HG03108 (cell line): Measurements from ENCODE around the gene CEND1.

Source experiments
- ATAC-seq: cut with Tn5 transposase; IDR thresholded peaks from one replicate; pipeline ENCODE4 v1.9.1; 2021; ENCODE audit warnings: moderate library complexity; ENCODE audit not compliant: unreplicated experiment

Gene CEND1

DNA sequence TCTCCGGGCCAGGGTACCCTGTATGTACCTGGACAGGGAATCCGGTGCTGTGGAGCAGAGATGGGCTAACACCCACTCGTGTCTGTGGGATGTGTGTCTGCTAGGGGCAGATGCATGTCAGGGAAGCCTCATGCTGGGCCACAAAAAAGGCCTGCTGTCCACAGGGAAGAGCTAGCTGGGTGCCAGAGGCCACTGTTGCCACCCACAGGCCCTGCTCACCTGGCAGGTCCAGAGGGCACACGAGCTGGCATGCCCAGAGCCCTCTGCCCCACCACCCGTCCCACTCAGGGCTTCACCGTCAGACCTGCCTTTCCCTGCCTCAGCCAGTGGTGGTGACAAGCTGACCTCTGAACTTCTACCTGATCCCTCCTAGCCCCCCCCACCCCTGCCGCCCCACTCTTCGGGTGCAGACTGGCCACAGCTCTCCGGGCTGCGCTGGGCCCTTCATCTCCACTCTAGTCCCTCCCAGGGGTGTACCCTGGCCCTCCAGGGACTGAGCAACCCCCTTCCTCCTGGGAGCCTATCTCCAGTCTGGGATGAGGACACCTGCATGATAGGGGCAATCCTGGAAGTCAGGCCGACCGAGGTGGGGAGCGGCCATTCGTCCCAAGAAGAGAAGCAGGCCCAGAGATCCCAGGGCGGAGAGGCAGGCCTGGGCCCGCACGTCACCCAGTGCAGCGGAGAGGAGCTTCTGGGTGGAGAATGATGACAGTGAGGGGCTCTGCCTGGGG lies 6.8 kb upstream of the CEND1 start:
- no peak for ATAC-seq

DNA sequence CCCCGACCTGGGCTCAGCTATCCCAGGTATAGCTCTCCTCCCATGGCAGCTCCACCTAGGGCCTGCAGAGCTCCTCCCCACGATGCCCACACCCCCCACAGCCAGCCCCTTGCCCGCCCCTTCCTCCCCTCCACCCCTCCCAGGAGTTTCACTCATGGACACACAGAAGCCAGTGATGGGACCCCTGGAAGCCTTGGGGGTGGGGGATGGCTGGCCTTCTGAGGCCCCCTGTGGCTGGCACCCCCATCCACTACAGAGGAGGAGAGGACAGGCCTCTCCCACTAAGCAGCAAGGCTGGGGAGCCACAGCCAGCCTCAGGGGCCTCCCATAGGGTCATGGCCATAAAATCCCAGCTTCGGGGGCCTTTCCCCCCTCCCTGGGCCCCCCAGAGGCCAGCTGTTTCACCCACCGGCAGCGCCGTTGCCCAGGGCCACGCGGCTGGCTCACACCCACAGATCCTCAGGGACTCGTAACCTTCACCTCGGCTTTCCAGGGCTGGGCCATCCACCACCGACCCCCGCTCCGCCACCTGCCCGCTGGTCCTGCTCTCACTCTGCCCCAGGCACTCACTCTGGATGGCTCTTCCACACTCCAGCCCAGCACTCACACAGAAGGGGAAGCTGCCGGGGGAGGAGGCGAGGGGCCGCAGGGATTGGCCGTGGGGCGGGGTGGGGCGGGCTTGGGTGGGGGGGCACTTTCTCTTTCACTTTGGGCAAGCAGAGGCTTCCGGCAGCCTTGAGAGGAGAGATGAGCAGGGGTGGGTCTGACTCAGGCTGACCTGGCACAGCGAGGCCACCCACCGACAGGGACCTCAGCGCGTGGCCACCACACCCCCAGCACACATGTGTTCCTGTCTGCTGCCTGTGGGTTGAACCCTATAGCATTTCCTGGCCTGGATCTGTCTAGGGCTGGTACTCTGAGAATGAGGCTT lies 6.0 kb upstream of the CEND1 start:
- no peak for ATAC-seq

DNA sequence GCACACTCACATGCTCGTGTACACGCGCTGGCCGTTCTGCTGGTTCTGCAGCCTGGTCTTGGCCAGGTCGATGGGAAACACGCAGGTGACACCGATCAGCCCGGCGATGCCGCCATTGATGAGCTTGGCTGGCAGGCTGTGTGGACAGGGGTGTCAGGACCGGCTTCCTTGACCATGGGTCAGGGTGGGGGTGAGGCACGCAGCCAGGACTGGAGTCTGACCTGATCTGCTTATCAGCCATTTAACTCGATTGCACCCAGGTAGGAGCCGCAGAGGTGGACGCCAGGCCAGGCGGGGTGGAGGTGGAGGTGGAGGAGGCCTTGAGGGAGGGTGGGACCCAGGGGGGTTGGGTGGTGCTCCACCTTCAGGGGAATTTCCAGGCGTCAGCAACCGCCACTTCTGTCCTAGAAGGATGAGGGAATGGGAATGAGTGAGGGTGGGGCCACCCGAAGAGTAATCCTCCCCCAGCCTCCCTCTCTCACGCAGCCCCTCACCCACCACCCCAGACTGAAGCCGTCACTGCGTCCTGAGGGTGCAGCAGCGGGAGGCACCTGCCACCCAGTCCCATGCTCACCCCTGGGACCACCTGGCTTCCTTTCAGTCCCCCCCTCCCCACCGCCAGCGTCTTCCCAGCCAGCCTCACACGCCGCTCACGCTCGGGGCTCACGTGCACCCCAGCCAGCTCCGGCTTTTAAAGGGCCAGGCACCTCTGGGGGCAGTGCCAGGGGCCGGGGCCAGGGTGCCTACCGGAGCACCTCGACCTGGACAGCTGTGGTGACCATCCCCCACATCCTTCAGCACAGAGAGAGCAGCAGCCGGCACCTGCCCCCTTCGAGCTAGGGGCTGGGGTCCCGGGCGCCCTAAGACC lies 5.1 kb upstream of the CEND1 start:
- no peak for ATAC-seq

DNA sequence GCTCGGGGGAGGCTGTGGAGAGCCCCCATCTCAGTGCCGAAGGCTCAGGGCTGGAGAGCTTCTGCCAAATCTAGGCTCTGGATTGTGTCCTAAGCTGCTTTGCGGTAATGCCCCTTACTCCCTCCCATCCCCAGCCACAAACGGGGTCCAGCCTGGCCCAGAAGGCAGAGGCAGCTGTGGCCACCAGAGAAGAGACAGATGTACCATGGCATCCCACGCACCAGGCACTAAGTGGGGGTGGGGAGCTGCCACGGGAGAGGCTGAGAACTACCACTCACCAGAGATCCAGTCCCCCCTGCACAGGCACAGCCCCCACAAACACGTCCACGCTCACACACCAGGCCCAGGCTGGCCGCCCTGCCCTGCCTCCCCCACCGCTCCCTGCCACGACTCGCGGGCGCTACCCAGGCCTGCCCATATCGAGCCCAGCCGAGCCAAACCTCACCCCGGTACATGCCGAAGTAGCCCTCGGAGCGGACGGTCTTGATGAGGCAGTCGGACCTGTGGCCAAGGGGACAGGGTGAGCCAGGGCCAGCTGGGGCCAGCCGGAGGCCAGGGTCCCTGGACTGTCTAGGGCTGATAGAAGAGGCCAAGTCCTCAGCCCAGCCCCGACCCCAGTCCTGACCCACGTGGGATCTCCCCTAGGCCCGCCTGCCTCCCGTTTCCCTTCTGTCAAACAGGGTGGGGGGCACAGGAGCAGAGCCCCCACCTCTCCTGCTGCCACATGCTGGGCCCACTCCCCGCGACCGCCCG lies 4.3 kb upstream of the CEND1 start:
- no peak for ATAC-seq

DNA sequence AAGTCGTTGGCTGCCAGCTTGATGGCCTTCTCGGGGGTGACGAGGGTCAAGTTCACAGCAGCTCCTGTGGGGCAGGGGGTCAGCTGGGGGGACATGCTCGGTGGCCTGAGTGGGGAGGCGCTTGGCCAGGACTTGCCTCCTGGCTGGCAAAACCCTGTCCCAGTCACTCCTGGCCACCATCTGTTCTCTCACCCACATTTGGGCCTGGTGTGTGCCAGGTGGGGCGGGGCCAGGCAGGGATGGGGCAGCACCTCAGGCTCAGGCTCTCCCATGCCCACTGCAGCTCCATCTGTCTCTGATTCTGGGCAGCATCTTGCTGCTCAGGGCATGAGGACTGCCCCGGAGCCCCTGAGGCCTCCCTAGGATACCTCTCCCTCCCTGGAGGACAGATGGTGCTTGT lies 3.7 kb upstream of the CEND1 start:
- no peak for ATAC-seq

GRCh38 chr11:792873-793272 lies 3.0 kb upstream of the CEND1 start:
- no peak for ATAC-seq

DNA sequence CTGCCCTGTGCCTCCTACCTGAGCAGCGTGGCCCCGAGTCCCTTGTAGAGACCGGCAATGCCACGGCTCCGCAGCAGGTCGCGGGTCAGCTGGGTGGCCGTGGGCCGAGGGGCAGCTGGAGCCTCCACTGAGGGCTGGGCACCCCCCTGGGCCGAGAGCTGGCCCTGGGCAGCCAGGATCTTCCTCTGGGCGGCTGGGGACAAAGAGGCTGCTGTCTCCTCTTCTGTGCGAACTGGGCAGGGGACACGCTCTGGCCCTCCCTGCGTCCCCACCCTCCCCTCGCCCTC lies 2.6 kb upstream of the CEND1 start:
- ATAC-seq: no peak

DNA sequence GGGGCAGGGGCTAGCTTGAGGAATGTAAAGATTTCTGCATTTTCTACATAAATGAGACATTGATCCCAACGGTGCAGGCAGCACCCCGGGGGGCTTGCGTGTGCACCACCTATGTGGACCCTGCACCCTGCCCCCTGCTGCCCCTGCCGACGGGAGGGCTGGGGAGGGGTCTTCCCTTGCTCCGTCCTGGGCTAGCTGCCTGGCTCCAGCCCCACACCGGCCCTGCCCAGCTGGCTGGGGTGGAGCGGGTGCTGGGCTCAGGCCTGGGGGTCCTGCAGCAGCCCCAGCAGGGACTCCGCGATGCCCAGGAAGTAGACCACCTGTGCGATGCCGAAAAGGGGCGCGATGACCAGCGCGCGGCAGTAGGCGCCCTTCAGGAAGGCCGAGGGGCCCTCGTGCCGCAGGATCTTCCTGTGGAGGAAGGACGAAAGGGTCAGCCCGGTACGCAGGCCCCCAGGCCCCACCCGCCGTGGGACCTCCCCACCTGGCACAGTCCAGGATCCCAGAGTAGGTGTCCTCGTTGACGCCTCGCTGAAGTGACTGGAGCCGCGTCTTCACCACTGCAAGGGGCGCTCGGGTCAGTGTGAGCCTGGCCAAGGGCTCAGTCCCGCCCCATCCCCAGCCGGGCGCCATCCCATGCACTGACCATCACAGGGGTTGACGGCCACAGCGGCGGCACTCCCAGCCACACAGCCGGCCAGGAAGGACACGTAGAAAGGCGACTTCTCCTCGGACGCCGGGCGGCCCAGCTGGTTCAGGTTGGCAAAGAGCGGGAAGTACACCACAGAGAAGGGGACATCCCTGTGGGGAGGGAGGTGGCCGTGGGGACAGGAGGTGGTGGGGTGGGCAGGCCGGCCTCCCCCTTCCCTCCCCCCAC lies 2.0 kb upstream of the CEND1 start:
- no peak for ATAC-seq

GRCh38 chr11:790721-791564 lies 1.1 kb upstream of the CEND1 start:
- no peak for ATAC-seq

GRCh38 chr11:788953-789940 lies 643 bp downstream of the CEND1 start:
- ATAC-seq: no peak

DNA sequence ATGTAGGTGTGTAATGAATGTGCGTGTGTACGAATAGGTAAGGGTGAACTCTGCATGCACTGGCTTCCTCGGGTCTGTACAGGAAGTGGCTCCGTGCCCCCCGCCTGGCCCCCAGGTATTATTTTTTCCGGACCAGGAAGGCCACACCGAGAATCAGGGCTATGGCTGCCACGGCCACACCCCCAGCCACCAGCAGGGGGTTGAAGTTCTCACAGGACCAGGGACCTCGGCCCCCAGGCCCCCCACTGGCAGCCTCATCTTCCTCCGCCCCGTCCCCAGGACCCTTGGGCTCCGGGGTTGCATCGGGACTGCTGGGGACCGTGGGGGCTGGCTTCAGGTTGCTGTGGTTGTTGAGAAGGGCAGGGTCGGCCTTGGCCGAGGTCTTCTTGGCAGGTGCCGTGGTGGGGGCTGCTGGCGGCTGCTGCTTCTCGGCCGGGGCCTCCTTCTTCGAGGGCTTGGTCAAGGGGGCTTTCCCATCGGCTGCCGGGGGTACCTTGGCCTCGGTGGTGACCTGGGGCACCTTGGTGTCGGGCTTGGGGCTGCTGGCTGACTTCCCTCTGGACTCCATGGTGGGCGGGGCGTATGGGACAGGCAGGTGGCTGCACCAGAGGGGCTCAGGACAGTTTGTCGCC lies 1.8 kb downstream of the CEND1 start:
- ATAC-seq: no peak

DNA sequence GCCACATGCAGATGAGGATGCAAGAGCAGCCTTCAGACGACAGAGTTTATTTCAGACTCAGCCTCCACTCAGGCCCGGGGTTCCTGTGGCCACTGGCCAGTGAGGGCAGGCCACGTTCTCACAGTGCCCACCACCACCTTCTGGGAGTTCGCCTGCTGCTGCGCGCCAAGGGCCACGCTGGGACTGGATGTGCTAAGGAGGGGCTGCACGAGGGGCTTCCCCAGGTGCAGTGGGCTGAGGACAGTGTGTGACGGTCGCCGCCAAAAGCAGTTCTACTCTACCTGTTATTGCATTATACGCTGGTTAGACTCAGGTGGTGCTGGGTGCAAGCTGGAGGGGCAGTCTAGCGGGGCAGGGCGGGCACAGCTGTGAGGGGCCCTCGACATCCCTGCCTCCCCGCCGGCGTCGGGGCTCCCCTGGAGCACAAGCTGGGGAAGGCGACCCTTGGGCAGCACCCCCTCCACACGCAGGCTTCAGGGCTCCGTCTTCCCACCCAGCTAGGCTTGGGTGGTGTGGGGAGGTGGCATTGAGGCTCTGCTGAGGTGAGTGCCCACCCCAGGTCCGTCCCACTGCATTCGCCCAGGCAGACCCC lies 2.7 kb downstream of the CEND1 start:
- no peak for ATAC-seq

GRCh38 chr11:786235-787083 lies 3.4 kb downstream of the CEND1 start:
- no peak for ATAC-seq

DNA sequence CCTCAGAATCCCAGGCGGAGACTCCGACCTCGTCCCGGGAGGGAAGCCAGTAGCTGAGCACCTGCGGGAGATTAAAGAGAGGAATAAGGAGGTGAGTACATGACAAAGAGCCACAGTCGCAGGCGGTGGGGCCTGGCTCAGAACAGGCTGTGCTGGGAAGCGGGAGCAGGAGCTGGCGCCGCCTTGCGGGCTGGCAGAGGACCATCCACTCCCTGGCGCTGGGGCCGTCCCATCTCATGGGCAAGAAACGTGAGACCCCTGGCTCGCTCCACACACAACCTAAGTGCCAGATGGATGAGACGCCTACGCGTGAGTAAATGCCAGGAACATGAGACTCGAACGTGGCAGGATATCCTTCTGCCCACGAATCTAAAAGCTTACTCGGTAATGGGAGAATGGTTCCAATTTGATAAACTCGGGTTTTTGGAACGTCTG lies 6.3 kb downstream of the CEND1 start:
- ATAC-seq: no peak

DNA sequence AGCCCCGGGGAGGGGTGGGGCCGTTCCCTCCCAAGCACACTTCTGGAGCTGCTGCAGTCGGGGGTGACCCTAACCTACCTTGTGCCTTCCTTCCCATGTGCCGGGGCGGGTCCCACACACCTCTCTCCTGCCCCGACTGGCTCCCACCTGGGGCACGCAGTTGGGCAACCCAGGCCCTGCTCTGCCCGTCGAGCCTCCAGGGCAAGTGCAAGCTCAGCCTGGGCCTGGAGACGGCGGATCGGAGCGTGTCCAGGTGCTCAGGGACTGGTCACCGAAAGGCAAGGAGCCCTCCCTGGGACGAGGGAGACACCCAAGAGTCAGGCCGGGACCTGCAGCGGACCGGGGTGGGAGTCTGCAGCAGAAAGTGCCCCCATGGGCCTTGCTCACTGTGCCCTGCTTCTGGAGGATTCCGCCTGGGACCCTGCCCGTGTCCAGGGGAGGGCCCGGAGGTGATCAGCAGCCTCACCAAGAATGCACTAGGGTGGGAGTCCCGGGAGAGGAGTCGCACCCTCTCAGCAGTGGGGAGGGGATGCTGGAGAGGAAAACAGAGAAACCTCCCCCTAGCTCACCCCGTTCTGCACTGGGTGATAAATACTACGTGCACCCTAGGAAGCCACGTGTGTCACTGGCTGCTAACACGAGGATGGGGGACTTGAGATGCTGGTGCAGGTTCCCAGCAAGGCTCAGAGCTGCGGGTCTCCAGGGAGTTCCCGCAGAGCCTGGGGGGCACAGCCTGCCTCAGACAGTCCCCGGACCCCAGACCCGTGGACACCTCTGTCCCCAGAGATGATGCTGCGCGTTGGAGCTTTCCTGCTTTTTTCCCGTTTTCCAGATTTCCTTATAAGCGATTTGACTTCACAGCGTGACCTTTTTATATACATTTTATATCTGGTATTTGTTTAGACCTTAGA lies 7.4 kb downstream of the CEND1 start:
- no peak for ATAC-seq
